Ammon's horn (tissue), 1 donor: ENCODE measurements around the gene NRCAM.

Experiments
- DNase-seq: peaks from one replicate; pipeline ENCODE4 v3.0.0-alpha.2; 2016; ENCODE audit warnings: low spot score

Gene NRCAM

DNA sequence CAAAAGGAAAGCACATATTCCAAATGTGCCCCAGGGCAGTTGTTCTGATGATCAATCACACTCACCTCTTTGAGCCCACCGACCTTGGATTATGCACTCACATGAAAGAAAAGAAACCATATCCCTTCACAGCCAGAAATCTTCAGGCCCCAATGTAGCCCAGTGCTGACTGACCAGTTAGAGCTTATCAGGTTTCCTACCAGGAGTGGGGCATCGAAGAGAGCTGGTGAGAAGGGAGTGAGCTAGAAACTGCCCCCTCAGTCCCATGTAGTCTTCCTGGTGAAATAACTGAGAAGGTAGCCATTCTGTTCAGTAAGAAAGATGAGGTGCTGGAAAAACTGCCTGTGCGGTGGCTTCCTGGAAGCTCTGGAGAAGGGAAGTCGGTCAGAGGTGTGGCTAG, 32.2 kb downstream of the NRCAM start:
- no peak for DNase-seq

GRCh38 chr7:108423089-108423989, 32.9 kb downstream of the NRCAM start:
- DNase-seq: no peak

DNA sequence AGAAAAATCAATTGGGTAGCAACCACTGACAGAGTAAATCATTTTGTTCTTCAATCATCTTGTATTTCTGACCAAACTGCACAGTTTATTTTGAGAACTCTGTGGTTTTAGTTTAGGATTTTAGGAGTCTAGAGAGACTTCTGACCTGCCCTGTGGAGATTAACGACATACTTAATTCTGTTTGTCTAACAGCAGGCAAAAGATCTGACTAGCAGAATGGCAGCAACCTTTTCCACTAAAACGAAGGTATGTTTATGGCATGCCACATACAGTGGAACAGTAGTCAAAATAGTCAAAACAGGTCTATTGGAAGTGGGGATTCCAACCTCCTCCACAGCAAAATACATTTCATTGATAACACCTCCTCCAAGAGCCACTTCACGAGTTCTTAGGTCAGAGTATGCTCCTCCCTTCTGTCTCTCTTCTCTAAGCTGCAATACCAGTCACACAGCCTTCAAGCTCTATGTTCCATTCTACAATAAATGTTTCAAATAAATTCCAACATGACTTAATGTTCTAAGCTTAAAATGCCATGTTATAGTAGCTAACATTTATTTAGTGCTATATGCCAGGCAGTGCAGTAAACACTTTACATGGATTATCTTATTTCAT, 34.4 kb downstream of the NRCAM start:
- DNase-seq: no peak

GRCh38 chr7:108419961-108420908, 36.0 kb downstream of the NRCAM start:
- DNase-seq: no peak

GRCh38 chr7:108418946-108419345, 37.3 kb downstream of the NRCAM start:
- no peak for DNase-seq

DNA sequence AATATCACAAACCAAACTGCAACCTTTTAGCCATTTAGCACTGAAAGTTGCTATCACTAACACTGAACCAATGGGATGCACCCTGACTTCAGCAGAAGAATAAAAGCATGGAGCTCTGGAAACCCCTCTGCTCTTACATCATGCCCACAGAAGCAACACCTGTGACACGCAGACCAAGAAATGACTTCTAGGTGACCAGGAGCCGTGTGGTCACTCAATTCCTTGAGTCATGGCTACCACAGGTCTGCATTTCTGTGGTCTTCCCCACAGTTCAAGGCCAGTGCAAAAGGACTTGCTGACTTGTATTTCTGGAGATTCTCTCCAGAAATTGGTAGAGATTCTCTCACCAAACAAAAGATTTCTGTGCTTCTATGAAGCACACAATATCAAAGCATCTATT, 38.3 kb downstream of the NRCAM start:
- DNase-seq: no peak

DNA sequence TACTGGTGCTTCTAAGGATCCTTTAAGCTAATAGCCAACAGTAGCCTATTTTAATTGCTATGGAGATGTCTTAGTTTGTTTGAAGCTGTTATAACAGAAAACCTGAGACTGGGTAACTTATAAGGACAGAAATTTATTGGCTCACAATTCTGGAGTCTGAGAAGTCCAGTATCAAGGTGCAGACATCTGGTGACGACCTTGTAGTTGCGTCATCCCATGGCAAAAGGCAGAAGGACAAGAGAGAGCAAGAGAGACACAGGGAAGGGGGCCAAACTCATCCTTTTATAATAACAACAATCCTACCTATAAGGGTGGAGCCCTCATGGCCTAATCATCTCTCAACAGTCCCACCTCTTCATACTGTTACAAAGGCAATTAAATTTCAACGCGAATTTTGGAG, 39.1 kb downstream of the NRCAM start:
- no peak for DNase-seq

DNA sequence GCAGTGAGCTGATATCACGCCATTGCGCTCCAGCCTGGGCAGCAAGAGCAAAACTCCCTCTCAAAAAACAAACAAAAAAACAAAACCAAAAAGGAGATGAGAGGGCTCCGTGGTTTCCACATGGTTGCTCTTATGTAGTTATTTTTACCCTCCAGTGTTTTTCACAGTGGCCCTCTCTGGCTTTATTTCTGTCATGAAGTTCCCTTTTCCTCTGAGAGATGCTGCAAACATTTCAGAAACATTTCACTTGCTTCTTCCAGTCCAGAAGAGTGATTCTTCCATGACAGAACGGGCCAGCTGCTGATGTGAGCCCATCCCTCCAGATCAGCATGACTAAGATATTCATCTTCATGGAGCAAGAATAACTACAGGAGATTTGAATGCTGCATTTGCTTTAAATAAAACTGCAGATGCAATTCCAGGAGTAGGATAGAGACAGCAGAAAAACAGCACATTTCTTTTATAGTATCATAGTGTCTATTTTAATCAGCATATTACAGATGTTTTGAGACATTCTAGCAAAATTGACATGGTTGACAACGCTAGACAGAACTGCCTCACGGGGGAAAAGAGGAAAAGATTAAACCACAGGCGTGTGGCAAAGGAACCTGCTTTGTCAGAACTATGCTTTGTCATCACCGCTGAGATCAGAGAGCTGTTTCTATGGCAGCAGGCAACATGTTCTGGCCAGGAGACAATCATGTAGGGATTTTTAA, 40.3 kb downstream of the NRCAM start:
- DNase-seq: peak; percentile 79

GRCh38 chr7:108415084-108415483, 41.2 kb downstream of the NRCAM start:
- DNase-seq: no peak

DNA sequence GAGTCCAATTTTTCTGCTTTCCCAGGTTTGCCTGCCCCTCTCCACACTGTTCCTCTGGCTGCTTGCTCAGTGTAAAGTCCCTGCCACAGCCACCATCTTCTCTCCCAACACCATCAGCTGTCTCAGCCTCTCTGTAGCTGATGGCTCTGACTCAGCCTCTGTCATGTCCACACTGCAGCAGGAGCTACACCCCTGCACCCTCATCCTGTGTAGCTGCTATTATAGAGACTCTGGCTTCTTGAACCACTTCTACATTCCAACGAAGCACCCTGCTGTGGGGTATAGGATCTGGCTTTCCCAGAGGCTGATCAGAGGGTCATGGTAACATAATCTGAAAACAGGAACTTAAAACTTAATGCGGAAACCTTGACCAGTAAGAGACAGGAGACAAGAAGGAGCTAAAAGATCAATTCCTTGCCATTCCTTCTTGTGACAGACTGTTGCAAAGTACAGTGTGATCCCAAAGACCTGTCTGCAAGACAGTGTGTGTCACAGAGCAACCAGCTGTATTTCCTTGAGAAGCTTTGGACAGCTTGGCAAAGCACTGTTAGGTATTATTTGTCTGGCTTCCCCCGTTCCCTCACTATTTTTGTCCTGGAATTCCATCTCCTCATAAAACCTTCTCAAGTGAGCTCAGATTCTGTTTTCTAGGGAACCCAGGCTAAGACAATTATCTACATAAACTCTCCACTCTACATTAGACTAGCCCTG, 42.3 kb downstream of the NRCAM start:
- DNase-seq: no peak

DNA sequence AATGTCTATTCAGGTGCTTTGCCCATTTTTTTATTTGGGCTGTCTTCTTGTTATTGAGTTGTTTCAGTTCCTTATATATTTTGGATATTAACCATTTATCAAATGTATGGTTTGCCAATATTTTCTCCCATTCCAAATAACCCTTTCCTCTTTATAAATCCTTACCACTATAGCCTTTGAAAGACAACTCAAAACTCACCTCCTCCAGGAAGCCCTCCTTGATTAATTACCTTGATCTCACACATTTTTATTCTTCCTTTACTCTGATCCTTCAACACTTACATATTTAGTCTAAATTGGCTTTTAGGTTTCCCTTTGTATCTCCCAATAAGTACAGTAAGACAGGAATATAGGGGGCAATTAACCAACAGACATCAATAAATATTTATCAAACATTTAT, 42.9 kb downstream of the NRCAM start:
- DNase-seq: no peak

DNA sequence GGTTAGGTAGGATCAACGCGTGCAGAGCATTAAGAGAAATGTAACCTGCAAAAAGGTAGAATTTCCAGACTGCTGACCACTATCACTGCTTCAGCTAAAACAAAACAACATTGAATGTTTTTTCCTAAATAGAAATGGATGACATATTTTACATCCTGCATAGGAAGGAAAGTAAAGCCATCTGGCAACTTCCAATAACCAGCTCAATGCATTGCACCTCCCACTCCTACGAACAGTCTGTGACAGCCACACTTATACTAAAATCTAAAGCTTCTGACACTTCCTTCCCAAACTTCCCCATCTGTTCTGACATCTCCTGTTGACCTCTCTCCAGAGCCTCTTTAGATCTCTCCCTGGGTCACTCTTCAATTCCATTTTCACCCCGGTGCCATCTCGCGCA, 47.1 kb downstream of the NRCAM start:
- DNase-seq: no peak

DNA sequence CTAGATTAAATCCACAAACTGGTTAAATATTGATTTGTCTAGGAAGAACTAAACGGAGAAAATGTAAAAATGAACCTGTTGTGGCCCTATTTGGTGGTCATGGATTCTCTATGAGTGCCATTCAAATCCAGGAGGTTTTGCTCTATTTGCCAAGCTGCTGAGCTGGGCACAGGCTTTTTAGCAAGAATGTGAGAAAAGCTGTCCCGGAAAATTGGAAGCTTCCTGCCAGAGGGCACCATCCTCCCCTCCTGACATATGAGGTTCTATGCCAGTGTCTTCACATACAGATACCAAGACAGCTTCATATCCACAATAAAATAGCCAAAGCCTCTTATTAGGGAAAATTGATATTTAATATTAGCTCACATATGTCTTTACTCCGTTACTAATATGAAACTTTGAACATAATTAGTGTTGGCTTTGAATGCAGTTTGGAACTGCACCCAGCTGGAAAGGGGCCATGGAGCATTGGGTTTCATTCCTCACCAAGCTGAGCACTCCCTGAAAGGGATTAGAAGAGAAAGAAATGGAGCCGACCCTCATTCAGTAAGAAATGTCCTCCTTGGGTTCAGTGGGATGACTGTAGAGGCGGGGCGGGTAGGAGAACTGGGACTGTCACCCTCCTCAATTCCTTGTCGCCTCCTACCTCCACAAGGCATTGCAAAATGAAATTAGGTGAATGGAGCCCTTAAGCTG, 47.8 kb downstream of the NRCAM start:
- peak; percentile 43 for DNase-seq

GRCh38 chr7:108407676-108408075, 48.6 kb downstream of the NRCAM start:
- DNase-seq: no peak

DNA sequence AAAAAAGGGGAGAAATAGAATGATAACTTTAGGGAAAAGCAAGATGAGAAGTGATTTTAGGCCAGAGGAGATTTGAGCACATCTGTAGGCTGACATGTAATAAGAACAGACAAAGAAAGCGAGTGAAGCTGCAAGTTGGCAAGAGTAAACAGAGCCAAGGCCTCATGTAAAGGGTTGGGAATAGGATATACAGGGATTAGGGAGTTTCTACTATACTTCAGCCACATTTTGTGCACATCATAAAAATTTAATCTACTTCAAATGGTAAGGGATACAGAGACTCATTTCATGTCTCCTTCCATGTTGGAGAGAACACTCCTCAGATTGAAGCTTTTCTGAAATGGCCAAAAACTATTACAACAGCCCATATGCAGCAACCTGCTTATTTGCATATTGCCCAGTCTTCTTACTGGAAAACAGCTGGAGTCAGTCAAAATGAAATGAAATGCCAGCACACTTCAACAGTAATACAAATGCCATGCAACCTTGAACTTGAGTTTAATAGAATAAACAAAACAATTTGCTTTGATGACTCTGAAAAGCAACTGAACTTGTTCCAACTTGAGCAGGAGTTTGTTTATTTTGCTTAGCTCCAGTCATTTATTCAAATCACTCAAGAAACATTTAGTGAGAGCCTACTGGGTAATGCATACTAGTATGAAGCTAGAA, 49.9 kb downstream of the NRCAM start:
- DNase-seq: no peak

- no peak for DNase-seq
Observed at GRCh38 chr7:108404509-108405420, 51.5 kb downstream of the NRCAM start.

DNA sequence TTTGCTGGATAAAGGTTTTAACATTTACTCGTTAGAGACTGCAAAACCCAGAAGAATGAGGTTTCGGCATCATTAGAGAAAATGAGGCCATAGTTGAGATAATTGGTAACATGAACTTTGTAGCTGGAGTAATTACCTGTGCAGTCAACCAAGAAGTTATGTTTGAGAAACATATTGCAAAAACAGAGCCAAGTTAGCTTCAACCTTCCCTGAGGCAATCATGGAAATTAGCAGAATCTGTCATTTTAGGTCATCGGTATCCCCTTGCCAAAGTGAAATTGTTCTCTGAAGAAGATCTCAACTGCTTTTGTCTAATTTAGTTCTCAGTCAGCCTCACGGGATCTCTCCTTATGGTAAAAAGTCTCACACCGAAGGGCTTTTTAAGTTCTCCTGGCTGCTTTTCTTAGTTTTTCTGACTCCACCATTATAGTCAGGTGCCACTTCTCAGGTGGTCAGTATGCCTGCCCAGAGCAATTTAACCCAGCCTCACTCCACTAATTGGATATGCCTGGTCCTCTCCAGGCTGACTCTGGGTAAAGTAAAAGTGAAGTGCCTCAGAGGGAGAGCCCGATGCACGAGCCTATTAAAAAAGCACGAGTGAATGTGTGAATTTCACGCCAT, 52.5 kb downstream of the NRCAM start:
- no peak for DNase-seq

GRCh38 chr7:108402865-108403264, 53.4 kb downstream of the NRCAM start:
- DNase-seq: no peak
